B cell (primary cell): Measurements from ENCODE around the gene AZIN2. TPM values are rescaled to one million over a fixed set of nuclear protein-coding genes. Genes with fewer than 3 reads are reported as not detected.

Experiments used
- ATAC-seq: fragments of 200-7000 bp; cut with Tn5 transposase; one replicate; pipeline ENCODE4 v1.10.0; 2021; ENCODE audit warnings: low read depth, mild to moderate bottlenecking, moderate number of reproducible peaks, moderate library complexity
- CTCF ChIA-PET: fragments of 350-600 bp; sonication (Branson Sonifier 250); formaldehyde crosslinking; loops from one replicate; lab custom pipeline; 2021; ENCODE audit warnings: antibody characterized with exemption, inconsistent platforms; lab: Charles Lee
- POLR2A ChIA-PET: fragments of 350-600 bp; sonication (Branson Sonifier 250); formaldehyde crosslinking; loops from one replicate; lab custom pipeline; 2021; ENCODE audit warnings: antibody characterized with exemption; lab: Charles Lee
- DNase-seq: peaks from one replicate; pipeline ENCODE4 v3.0.0; 2013
- H2AFZ ChIP-seq: 2 replicates; pipeline ENCODE4 v1.6.1; 2012; ENCODE audit warnings: mild to moderate bottlenecking, low read depth, low read length; ENCODE audit not compliant: insufficient read depth, poor library complexity, severe bottlenecking
- H3K27ac ChIP-seq, 2 donors: 1 replicate in 1 of 2; 2 replicates in 1 of 2; pipeline ENCODE4 v1.5.1; 2012 to 2013; ENCODE audit warnings: low read length in 2 of 2, mild to moderate bottlenecking in 2 of 2, moderate library complexity in 1 of 2
- H3K27me3 ChIP-seq, 4 experiments: fragments of 200-600 bp in 1 of 4; sonication (generic) in 1 of 4; replicated peaks in 1 of 4; 1 replicate in 2 of 4; 2 replicates in 2 of 4; pipeline versions ENCODE4 v1.6.1 to v1.7.0; 2013 to 2016; ENCODE audit warnings: low read length in 3 of 4, mild to moderate bottlenecking in 2 of 4, mixed read lengths in 1 of 4, moderate library complexity in 1 of 4; ENCODE audit not compliant: insufficient read depth in 4 of 4, control insufficient read depth in 3 of 4; ENCODE audit errors: control extremely low read depth in 1 of 4
- H3K36me3 ChIP-seq, 2 experiments: replicated peaks in 1 of 2; 1 replicate in 1 of 2; 2 replicates in 1 of 2; pipeline versions ENCODE4 v1.6.1 to v1.7.1; 2013; ENCODE audit warnings: low read length in 1 of 2; ENCODE audit not compliant: insufficient read depth in 2 of 2, control insufficient read depth in 1 of 2; ENCODE audit errors: control extremely low read depth in 1 of 2, extremely low read depth in 1 of 2
- H3K4me1 ChIP-seq, 2 donors: fragments of 200-600 bp in 1 of 2; sonication (generic) in 1 of 2; 1 replicate in 1 of 2; 2 replicates in 1 of 2; pipeline versions ENCODE4 v1.5.1 to v1.6.1; 2013 to 2017; ENCODE audit warnings: low read length in 2 of 2; ENCODE audit not compliant: control insufficient read depth in 2 of 2, insufficient read depth in 2 of 2
- H3K4me2 ChIP-seq: replicated peaks from 2 replicates; pipeline ENCODE3; 2012; ENCODE audit warnings: mild to moderate bottlenecking, low read depth, low read length; ENCODE audit not compliant: poor library complexity, severe bottlenecking
- H3K4me3 ChIP-seq, 5 experiments: fragments of 200-600 bp in 1 of 5; sonication (generic) in 1 of 5; 1 replicate in 3 of 5; 2 replicates in 2 of 5; pipeline versions ENCODE4 v1.5.1 to v1.7.0; 2011 to 2016; ENCODE audit warnings: low read length in 4 of 5, mild to moderate bottlenecking in 4 of 5, low read depth in 2 of 5, control low read depth in 1 of 5, moderate library complexity in 1 of 5; ENCODE audit not compliant: insufficient read depth in 1 of 5; ENCODE audit errors: control extremely low read depth in 1 of 5, extremely low read depth in 1 of 5
- H3K79me2 ChIP-seq: fragments of 200-600 bp; sonication (generic); one replicate; pipeline ENCODE4 v1.6.0; 2016; ENCODE audit warnings: low read length; ENCODE audit not compliant: control insufficient read depth, insufficient read depth
- H3K9ac ChIP-seq: fragments of 200-600 bp; sonication (generic); 2 replicates; pipeline ENCODE4 v1.6.1; 2017; ENCODE audit warnings: mild to moderate bottlenecking, low read length, moderate library complexity
- H3K9me3 ChIP-seq, 3 donors: one replicate each; pipeline versions ENCODE4 v1.6.1 to v1.7.1; 2013; ENCODE audit warnings: low read length in 2 of 3; ENCODE audit not compliant: control insufficient read depth in 2 of 3, insufficient read depth in 1 of 3; ENCODE audit errors: control extremely low read depth in 1 of 3
- H4K20me1 ChIP-seq: 2 replicates; pipeline ENCODE4 v1.6.0; 2012; ENCODE audit warnings: mild to moderate bottlenecking, low read length; ENCODE audit not compliant: insufficient read depth, control insufficient read depth, poor library complexity, severe bottlenecking
- H3K27ac Mint-ChIP-seq: one replicate; pipeline ENCODE4 v1.8.0; 2021; ENCODE audit warnings: mixed read lengths
- H3K27me3 Mint-ChIP-seq: one replicate; pipeline ENCODE4 v1.8.0; 2021; ENCODE audit warnings: mixed read lengths
- H3K4me1 Mint-ChIP-seq: one replicate; pipeline ENCODE4 v1.8.0; 2021; ENCODE audit warnings: mixed read lengths
- H3K4me3 Mint-ChIP-seq: one replicate; pipeline ENCODE4 v1.8.0; 2021; ENCODE audit warnings: mixed read lengths
- H3K9me3 Mint-ChIP-seq: one replicate; pipeline ENCODE4 v1.8.0; 2022; ENCODE audit warnings: mixed read lengths; ENCODE audit not compliant: insufficient read depth
- CTCF ChIP-seq: fragments of 200-600 bp; IDR thresholded peaks from one replicate; pipeline ENCODE4 v1.8.0; 2022; ENCODE audit warnings: antibody characterized with exemption, mild to moderate bottlenecking
- EZH2 ChIP-seq: IDR thresholded peaks from 2 replicates; pipeline ENCODE4 v1.6.1; 2012; ENCODE audit warnings: borderline replicate concordance, low read depth, mild to moderate bottlenecking, moderate library complexity, low read length; ENCODE audit not compliant: insufficient read depth, poor library complexity, severe bottlenecking
- WGBS: methylation state at CpG from one replicate; pipeline ENCODE4 v1.1.5; 2013; ENCODE audit warnings: missing lambda C conversion rate; ENCODE audit not compliant: insufficient coverage; 5-methylcytosine and 5-hydroxymethylcytosine counted together
- intact Hi-C: fragments of 100-400 bp; cut with micrococcal nuclease; formaldehyde crosslinking; loops from one replicate; pipeline ENCODE4 v1.10.0; 2022
- polyA plus RNA-seq: library from polyadenylated mRNA; depleted of rRNA; stranded (reverse); fragments of >200 nt; gene quantifications from 2 replicates; pipeline ENCODE4 v1.2.3, GENCODE V29; 2012
- total RNA-seq, 2 donors: library from RNA; stranded (reverse); fragments of 120-200 nt in 1 of 2; gene quantifications; 1 replicate in 1 of 2; 2 replicates in 1 of 2; pipeline versions ENCODE4 v1.2.3 to v1.2.4, GENCODE V29; 2013 to 2022

The AZIN2 gene
- total and polyA plus RNA-seq, 2 donors (not counting 1 experiment from before 2014, with no cell fraction given) = 0.33 to 5.9 TPM

GRCh38 chr1:33041026-33041425 lies 39.9 kb upstream of the AZIN2 start:
- Histone ChIP-seq H3K4me3 (no peak overlapping the region), H3K27ac (no peak overlapping the region), H3K9ac (no peak overlapping the region), H3K79me2 (peaks cover 7% of the 10 kb centered on the region), H3K9me3 (no peaks in the 10 kb centered on the region), H3K36me3 (no peaks in the 10 kb centered on the region), H3K4me2 (no peak overlapping the region), H3K4me1 (peaks cover 2 to 8% of the 10 kb centered on the region in 2 donors), H4K20me1 (peaks cover 2% of the 10 kb centered on the region), H2AFZ (no peak overlapping the region), H3K27me3 (no peaks in the 10 kb centered on the region)
- DNase-seq = no peak
- ATAC-seq = no peak
- H3K9me3 Mint-ChIP-seq = no peaks in the 10 kb centered on the region
- peaks cover 5% of the 10 kb centered on the region for H3K27me3 Mint-ChIP-seq
- H3K4me1 Mint-ChIP-seq = peaks cover 16% of the 10 kb centered on the region
- POLR2A ChIA-PET = no interaction called here
- CTCF ChIA-PET = no interaction called here
- no peak overlapping the region for H3K27ac Mint-ChIP-seq
- H3K4me3 Mint-ChIP-seq = no peak overlapping the region
- intact Hi-C loops = no loop called here
- TF ChIP-seq EZH2 = no peak
- TF ChIP-seq CTCF = no peak
- WGBS = no CpG with 5 or more reads among the region's 1 CpG

DNA sequence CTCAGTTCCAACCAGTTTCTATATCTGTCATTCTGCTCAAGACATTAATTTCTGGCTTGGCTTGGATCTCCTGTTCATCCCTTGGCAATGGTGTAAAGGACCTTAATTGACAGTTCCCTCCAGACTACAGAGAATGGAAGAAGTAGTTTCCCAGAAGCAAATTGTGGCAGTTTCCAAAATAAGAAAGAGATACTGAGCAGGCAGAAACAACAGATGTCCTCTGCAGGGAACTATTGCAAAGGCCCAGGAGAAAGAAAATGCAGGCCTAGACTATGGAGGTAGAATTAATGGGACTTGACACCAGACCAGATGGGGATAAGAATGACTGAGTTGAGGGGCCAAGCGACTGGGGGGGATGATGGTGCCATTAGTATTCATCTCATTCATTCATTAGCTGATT lies 38.1 kb upstream of the AZIN2 start:
- Histone ChIP-seq H3K27me3 (no peaks in the 10 kb centered on the region), H2AFZ (no peak overlapping the region), H3K36me3 (no peaks in the 10 kb centered on the region), H3K9ac (no peak overlapping the region), H3K4me2 (no peak overlapping the region), H3K79me2 (no peaks in the 10 kb centered on the region), H4K20me1 (no peaks in the 10 kb centered on the region), H3K9me3 (no peaks in the 10 kb centered on the region), H3K4me3 (no peak overlapping the region), H3K27ac (no peak overlapping the region), H3K4me1 (peaks cover 0 to 5% of the 10 kb centered on the region in 2 donors)
- DNase-seq (no peak), ATAC-seq (no peak)
- H3K4me1 Mint-ChIP-seq = peaks cover 3% of the 10 kb centered on the region
- H3K9me3 Mint-ChIP-seq = no peaks in the 10 kb centered on the region
- CTCF ChIA-PET = no interaction called here
- POLR2A ChIA-PET = no interaction called here
- H3K27ac Mint-ChIP-seq = no peak overlapping the region
- WGBS = no CpG with 5 or more reads among the region's 1 CpG
- TF ChIP-seq EZH2 (no peak), CTCF (no peak)
- intact Hi-C loops = no loop called here
- peaks cover 12% of the 10 kb centered on the region for H3K27me3 Mint-ChIP-seq
- H3K4me3 Mint-ChIP-seq = no peak overlapping the region
